NB4 (cell line): Measurements from ENCODE around the gene GGACT.

Source experiments
- DNase-seq: peaks from one replicate; pipeline ENCODE4 v3.0.0; 2010; ENCODE audit warnings: low read depth
- H3K4me3 ChIP-seq: one replicate; pipeline ENCODE4 v1.5.1; 2011; ENCODE audit warnings: mild to moderate bottlenecking, low read depth, low read length, moderate library complexity
- MAX ChIP-seq: IDR thresholded peaks from 2 replicates; pipeline ENCODE4 v1.6.1; 2011; ENCODE audit warnings: low read depth, low read length
- MYC ChIP-seq: IDR thresholded peaks from 2 replicates; pipeline ENCODE4 v1.6.1; 2011; ENCODE audit warnings: low read depth, low read length
- POLR2A ChIP-seq: IDR thresholded peaks from 2 replicates; pipeline ENCODE4 v1.6.1; 2011; ENCODE audit warnings: mild to moderate bottlenecking; ENCODE audit not compliant: insufficient read length; ENCODE audit errors: extremely low read depth
- TF ChIP-seq, protein P1 (sequence below): IDR thresholded peaks from one replicate; pipeline ENCODE4 v1.5.1; 2012; ENCODE audit warnings: low read depth, low read length

GGACT gene

DNA sequence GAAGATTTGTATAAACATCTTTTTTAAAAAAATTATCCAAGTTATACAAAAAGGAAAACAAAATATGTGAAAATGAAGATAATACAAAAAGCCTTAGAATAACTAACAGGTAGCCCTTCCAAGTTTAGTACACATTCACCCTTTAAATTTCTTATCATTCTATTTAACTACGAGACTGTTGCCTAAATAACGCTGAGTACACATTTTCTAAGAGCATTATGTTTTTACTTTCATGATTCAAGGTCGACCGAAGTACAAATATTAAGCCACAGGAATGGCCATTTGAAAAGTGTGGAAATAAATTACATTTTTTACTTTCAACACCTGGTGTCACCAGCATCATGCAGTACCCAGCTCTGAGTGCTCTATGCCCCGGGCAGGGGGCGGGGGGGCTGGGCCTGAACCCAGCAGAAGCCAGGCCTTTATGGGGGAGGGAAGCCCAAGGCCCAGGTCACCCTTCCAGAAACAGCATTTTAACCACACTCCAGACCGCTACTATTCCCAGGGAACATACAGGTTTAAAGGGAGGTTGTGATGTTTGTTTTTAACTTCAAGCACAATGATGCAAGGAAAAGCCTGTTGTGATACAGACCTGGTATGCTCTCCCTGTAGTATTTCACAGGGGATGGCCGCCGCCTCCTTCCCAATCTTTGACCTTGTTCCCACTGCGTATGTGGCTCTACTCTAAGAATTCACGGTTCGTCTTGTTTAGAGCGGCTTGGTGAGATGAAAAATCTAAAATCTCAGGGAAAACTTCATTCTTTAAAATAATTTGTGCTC is 24.0 kb downstream of the GGACT start:
- TF ChIP-seq MYC (no peak), MAX (no peak), POLR2A (no peak)
- TF ChIP-seq, protein P1, sequence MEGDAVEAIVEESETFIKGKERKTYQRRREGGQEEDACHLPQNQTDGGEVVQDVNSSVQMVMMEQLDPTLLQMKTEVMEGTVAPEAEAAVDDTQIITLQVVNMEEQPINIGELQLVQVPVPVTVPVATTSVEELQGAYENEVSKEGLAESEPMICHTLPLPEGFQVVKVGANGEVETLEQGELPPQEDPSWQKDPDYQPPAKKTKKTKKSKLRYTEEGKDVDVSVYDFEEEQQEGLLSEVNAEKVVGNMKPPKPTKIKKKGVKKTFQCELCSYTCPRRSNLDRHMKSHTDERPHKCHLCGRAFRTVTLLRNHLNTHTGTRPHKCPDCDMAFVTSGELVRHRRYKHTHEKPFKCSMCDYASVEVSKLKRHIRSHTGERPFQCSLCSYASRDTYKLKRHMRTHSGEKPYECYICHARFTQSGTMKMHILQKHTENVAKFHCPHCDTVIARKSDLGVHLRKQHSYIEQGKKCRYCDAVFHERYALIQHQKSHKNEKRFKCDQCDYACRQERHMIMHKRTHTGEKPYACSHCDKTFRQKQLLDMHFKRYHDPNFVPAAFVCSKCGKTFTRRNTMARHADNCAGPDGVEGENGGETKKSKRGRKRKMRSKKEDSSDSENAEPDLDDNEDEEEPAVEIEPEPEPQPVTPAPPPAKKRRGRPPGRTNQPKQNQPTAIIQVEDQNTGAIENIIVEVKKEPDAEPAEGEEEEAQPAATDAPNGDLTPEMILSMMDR, result no peak
- no peak overlapping the region for H3K4me3 ChIP-seq
- no peak for DNase-seq

- DNase-seq, result no peak
- TF ChIP-seq POLR2A (no peak), MAX (no peak), MYC (no peak)
- TF ChIP-seq, protein P1, result no peak
- H3K4me3 ChIP-seq, result no peak overlapping the region
Measured at GRCh38 chr13:100563779-100564178, 24.8 kb downstream of the GGACT start.

DNA sequence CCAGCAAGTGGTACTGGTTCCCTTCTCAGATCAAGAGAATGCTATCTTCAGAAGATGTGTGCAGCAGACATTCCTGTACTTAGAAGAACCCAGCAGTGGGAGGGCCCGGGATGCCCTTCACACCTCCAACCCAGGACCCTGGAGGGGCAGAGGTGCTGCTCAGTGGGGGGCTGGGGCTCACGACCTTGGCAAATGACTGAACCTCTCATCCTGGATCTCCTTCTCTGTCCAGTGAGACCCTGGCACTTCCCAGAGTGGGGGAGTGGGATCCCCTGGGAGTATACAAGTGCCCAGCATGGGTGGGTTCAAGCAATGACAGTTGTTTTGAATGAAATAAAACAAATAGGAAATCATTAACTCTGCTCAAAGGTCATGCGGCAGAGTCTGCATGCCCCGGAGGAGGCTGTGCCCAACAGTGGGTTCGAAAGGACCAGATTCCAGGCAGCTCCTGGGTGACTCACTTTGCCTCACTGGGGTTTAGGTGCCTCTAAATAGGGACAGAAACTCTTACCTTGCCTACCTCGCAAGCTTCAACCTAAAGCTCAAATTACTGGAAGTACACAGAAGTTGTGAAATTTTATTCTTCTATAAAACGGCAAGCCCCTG is 26.9 kb downstream of the GGACT start:
- DNase-seq, result no peak
- no peak overlapping the region for H3K4me3 ChIP-seq
- TF ChIP-seq MAX (no peak), MYC (no peak)
- TF ChIP-seq, protein P1, result no peak

- no peak overlapping the region for H3K4me3 ChIP-seq
- no peak for DNase-seq
- TF ChIP-seq POLR2A (no peak), MAX (no peak), MYC (no peak)
- TF ChIP-seq, protein P1, result no peak
Measured at GRCh38 chr13:100561158-100561499, 27.5 kb downstream of the GGACT start.

- H3K4me3 ChIP-seq, result no peak overlapping the region
- no peak for DNase-seq
- TF ChIP-seq MYC (no peak), POLR2A (no peak), MAX (no peak)
Measured at GRCh38 chr13:100560498-100561157, 28.0 kb downstream of the GGACT start.

DNA sequence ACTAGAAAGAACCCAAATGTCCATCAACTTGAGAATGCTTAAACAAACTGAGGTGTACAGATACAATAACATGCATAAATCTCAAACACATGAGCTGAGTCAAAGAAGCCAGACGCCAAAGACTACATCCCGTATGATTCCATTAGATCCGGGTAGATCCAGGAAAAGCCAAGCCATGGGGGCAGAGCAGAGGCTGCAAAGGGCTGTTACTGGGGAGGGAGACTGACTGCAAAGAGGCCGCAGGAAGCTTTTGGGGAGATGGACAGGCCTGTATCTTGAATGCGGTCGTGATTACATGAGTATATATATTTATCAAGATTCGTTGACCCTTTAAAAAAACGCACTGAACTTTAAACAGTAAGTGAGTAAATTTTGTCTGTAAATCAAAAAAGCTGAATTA is 28.7 kb downstream of the GGACT start:
- TF ChIP-seq POLR2A (no peak), MAX (no peak), MYC (no peak)
- TF ChIP-seq, protein P1, result no peak
- no peak for DNase-seq
- H3K4me3 ChIP-seq, result no peak overlapping the region
